ENCODE measurements around the gene TCF19.

DNA sequence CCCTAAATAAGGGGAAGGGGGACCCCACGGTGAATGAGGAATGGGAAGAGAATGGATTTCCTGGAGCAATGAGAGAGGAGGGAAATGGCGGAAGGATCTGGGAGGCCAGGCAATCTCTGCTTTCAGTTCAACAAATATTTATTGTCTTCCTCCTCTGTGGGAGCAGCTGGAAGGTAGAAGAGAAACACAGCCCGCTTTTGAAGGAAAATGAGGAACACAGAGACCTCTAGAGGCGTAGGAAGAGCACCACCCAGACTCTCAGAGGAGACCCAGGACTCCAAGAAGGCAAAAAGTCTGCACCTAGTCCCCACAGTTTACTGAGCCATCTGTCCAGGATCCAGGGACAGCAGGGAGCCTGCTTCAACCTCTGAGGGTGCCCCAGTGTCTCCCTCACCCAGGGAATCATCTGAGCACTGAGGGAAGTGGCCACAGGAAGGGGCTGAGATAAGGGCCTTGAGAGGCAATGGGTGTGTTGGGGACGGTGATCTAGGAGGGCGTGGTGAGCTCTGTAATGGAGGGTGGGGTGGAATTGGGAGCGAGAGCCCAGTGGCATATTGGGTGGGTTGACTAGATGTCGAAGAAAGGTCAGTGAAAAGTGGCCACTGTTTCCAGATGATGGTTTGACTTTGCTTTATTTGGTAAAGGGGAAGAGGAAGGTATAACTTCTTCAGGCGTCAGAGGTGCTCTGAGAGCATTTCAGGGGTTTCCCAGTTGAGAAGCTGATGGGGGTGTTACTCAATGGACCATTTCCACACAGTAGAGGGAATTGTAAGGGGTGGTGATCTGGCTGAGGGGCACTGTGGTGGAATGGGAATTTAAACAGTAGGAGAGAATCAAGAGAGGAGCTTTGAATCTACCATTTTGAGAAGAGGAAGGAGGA is 43.2 kb upstream of the TCF19 start:
- TF ChIP-seq, protein P1, sequence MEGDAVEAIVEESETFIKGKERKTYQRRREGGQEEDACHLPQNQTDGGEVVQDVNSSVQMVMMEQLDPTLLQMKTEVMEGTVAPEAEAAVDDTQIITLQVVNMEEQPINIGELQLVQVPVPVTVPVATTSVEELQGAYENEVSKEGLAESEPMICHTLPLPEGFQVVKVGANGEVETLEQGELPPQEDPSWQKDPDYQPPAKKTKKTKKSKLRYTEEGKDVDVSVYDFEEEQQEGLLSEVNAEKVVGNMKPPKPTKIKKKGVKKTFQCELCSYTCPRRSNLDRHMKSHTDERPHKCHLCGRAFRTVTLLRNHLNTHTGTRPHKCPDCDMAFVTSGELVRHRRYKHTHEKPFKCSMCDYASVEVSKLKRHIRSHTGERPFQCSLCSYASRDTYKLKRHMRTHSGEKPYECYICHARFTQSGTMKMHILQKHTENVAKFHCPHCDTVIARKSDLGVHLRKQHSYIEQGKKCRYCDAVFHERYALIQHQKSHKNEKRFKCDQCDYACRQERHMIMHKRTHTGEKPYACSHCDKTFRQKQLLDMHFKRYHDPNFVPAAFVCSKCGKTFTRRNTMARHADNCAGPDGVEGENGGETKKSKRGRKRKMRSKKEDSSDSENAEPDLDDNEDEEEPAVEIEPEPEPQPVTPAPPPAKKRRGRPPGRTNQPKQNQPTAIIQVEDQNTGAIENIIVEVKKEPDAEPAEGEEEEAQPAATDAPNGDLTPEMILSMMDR (IDR thresholded peaks at IDR 0.05): no peak
- TF ChIP-seq POLR2AphosphoS5 (IDR thresholded peaks at IDR 0.05; ENCODE audit: low read depth, low read length): no peak
